Measurements from ENCODE around the gene COL2A1.

COL2A1 gene

DNA sequence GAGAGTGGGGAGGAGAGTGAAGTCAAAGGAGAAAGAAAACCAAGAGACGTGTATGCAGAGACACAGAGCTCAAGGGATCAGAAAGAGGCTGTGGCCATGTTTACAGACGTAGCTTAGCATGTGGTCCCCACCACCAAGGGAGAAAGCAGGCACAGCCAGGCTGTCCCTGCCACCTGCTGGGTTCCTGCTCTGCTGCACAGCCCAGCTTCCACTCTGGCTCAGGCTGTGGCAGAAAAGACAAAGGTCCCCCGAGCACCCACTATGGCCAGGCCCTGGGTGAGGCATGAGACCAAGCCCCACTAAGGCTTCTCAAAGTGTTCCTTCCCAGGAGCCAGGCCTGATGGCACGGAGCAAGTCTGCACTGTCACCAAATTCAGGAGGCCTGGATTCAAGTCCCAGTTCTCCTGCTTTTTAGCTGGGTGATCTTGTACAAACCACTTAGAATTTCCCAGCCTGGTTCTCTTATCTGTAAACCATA, 25.9 kb upstream of the COL2A1 start:
- no peak for DNase-seq

GRCh38 chr12:48029491-48030172, 25.4 kb upstream of the COL2A1 start:
- no peak for DNase-seq

GRCh38 chr12:48028541-48029431, 24.5 kb upstream of the COL2A1 start:
- DNase-seq = no peak

- no peak for DNase-seq
These were observed 23.1 kb upstream of the COL2A1 start for GRCh38 chr12:48027183-48028002.

DNA sequence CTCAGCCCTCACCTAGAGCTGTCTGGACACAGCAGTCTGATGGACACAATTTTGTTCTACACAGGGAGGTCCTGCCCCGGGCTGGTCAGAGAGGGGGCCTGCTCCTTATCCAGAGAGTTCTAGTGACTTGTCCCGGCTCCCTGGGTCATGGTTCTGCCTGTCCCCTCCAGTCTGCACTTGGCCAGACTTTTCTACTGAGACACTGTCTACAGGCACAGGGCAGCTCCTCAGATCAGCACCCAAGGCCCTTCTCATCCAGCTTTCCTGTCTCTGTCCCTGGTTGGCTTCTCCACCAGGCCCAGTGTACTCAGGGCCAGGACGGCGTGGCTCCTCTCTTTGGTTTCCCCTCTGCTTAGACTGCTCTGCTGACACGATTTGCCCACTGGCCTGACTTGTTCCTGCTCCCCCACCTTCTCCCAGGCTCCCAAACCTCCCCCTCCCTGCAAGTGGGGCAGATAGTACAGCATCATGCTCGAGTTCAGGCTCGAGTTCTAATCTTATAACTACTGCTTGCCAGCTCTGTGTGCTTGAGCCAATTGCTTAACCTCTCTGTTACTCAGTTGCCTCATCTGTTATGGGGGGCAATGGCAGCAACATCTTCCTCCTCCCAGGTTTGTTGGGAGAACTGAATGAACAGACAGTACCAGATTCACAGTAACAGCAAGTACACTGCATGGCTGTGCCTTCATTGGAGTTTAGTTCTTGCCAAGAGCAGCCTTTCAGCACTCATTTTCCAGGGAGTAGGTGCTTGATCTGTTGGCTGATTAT, 22.0 kb upstream of the COL2A1 start:
- no peak for DNase-seq

DNA sequence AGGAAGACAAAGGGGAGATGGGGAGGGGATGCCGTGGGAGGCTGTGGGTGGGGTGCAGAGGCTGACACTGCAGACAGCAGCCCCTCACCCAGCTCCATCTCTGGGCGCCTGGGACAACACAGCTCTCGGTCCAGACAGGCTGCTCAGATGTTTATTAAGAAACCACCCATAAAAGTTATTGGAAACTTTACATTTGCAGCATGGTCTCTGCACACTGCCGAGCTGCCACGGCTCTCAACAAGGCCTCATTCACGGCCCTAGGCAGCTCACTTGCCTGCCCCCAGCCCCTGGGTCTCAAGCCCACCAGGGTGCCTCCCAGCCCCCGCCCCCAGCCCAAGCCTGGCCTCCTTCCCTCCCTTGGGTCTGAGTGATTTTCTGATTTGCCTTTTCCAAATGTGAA, 21.0 kb upstream of the COL2A1 start:
- no peak for DNase-seq

DNA sequence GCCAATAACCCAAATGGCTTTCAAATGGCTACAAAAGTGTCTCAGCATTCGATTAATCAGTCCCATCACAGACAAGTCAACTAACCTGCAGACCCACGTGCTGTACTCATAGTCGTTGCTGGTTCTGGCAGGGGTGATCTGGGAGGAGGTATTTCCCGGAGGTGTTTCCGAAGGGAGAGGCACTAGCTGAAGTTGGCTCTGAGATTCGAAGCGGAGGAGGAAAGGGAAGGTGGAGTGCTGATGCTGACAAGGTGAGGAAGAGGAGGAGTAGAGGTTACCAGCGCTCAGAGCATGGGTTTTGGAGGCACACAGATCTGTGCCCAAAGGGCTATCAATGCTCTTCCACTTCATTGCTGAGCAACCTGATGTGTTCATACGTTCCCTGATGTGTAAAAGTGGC, 20.5 kb upstream of the COL2A1 start:
- no peak for DNase-seq

DNA sequence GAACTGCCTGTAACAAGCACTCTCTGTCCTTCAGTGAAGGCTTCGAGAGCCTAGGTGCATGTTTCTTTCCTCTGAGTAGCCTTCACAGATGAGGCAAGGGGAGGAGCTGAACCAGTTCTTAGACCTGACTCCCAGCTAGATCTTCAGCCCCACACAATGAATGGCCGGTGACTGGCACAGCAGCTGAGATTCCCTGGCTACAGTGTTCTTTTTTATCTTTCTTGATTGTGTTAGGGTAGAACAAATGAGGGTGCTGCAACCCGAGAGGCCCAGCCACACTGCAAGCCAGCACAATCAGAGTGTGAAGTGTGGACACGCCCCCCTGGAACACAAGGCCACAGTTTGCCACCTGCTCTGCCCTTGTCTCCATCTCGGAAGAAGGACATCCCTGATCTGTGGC, 19.1 kb upstream of the COL2A1 start:
- DNase-seq = no peak

GRCh38 chr12:48022676-48023385, 18.6 kb upstream of the COL2A1 start:
- no peak for DNase-seq

- no peak for DNase-seq
These were observed 17.9 kb upstream of the COL2A1 start for GRCh38 chr12:48022180-48022521.

GRCh38 chr12:48021485-48022179, 17.4 kb upstream of the COL2A1 start:
- DNase-seq = no peak

- DNase-seq = no peak
These were observed 15.5 kb upstream of the COL2A1 start for GRCh38 chr12:48019639-48020265.

DNA sequence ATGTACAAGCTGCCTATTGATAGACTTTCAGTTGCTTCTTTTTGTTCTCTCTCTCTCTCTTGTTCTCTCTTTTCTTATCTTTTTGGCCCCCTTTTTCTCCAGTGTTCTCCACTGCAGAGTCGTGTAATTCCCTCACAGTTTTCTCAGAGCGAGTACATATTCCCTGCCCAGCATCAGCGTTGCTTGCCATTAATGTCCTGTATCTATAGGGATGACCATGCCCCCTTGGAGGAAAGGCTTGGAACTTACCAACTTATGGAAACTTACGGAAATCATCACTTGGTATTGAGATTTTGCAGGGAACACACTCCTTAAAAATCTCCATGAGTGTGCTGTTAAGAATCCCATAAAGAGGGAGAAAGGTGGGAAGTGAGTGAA, 14.3 kb upstream of the COL2A1 start:
- DNase-seq = no peak

GRCh38 chr12:48017921-48018617, 13.8 kb upstream of the COL2A1 start:
- no peak for DNase-seq

GRCh38 chr12:48017496-48017895, 13.2 kb upstream of the COL2A1 start:
- no peak for DNase-seq

DNA sequence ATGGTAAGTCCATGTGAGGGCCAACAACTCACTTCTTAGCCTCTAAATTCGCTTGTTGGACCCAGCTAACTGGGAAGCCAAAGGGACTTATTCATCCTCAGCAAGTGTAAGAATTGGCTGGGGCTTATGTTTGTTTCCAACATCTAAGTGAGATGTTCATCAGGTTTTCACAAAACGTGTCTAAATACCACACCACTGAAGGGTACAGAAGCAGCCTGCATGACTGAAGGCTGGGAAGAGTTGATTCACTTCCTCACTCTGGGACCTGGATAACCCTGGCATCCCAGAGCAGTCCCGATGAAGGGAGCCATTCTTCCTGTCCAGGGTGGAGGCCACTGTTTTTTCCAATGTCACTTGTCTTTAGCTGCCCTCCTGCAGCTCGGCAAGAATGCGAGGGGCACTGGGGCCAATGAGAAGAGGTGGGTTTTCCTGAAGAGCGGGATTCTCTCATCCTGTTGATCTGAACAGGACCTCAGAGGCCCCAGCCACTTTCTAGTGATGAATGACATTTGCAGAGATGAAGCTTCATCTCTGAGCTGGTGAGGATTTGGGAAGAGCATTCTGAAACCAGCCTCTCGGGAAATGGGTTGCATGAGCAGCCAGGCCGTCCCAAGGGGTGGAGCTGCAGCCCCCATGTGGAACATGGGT, 12.2 kb upstream of the COL2A1 start:
- no peak for DNase-seq

DNA sequence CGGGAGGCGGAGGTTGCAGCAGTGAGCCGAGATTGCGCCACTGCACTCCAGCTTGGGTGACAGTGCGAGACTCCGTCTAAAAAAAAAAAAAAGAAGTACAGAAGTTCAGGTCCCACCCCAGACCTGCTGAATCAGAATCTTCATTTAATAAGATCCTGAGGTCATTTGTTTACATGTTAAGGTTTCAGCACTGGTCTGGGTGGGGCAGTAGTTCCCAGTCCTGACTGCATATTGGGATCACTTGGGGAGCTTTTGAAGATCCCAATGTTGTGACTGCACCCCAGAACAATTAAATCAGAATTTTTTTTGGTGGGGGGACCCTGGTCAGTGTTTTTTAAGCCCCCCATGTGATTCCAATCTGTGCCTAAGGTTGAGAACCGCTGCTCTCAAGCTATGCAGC, 11.7 kb upstream of the COL2A1 start:
- no peak for DNase-seq

DNA sequence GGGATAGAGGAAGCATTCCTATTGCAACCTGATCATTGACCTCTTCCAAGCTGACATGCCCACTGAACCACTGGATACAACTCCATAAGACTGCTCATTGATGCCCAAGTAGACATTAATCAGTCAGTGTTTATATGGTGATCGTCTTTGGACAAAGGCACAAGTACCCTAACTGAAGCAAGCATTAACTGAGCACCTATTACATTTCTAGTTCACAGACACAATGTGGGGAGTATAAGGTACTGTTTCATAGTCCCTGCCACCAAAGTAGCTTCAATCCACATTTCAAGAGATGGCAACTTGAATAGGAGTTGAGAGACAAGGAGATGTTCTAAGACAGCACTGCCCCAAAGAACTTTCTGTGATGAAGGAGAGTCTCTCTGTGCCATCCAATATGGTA, 10.9 kb upstream of the COL2A1 start:
- DNase-seq = no peak

- no peak for DNase-seq
These were observed 9.0 kb upstream of the COL2A1 start for GRCh38 chr12:48013287-48013686.
